H9 (cell line): ENCODE measurements around the gene UBE2L6. TPM values are rescaled to one million over a fixed set of nuclear protein-coding genes. Genes with fewer than 3 reads are reported as not detected.

Experiments used
- DNase-seq: peaks from one replicate; pipeline ENCODE4 v3.0.0-alpha.2; 2017
- H2AFZ ChIP-seq: one replicate; pipeline ENCODE4 v1.6.1; 2013; ENCODE audit warnings: mild to moderate bottlenecking, low read length, control low read depth, moderate library complexity
- H2AK5ac ChIP-seq: 2 replicates; pipeline ENCODE4 v1.6.1; 2013; ENCODE audit warnings: low read length, control low read depth, mixed read lengths; ENCODE audit not compliant: insufficient read length
- H2BK120ac ChIP-seq: one replicate; pipeline ENCODE4 v1.6.1; 2013; ENCODE audit warnings: low read depth, mild to moderate bottlenecking, low read length, control low read depth, inconsistent platforms; ENCODE audit not compliant: poor library complexity, severe bottlenecking
- H2BK12ac ChIP-seq: 2 replicates; pipeline ENCODE4 v1.6.1; 2013; ENCODE audit warnings: low read length, control low read depth, mixed read lengths, low read depth; ENCODE audit not compliant: insufficient read length
- H2BK15ac ChIP-seq: 2 replicates; pipeline ENCODE4 v1.6.1; 2013; ENCODE audit warnings: low read depth, low read length, control low read depth
- H2BK20ac ChIP-seq: one replicate; pipeline ENCODE4 v1.6.1; 2013; ENCODE audit warnings: low read depth, mild to moderate bottlenecking, low read length, control low read depth, inconsistent platforms; ENCODE audit not compliant: poor library complexity, severe bottlenecking
- H2BK5ac ChIP-seq: 2 replicates; pipeline ENCODE4 v1.6.1; 2013; ENCODE audit warnings: low read length, control low read depth, mixed read lengths; ENCODE audit not compliant: insufficient read length
- H3K14ac ChIP-seq: 2 replicates; pipeline ENCODE4 v1.6.1; 2013; ENCODE audit warnings: low read length, control low read depth; ENCODE audit not compliant: insufficient read depth
- H3K18ac ChIP-seq: 2 replicates; pipeline ENCODE4 v1.6.1; 2013; ENCODE audit warnings: low read depth, mild to moderate bottlenecking, mixed read lengths, low read length, control low read depth; ENCODE audit not compliant: insufficient read length
- H3K23ac ChIP-seq: 2 replicates; pipeline ENCODE4 v1.6.1; 2013; ENCODE audit warnings: low read length, control low read depth, mixed read lengths, low read depth; ENCODE audit not compliant: insufficient read length
- H3K23me2 ChIP-seq: 2 replicates; pipeline ENCODE4 v1.6.1; 2013; ENCODE audit warnings: low read depth, mild to moderate bottlenecking, mixed read lengths, low read length, control low read depth; ENCODE audit not compliant: insufficient read length, poor library complexity, severe bottlenecking
- H3K27ac ChIP-seq: 2 replicates; pipeline ENCODE4 v1.5.1; 2013; ENCODE audit warnings: low read length, control low read depth, mixed read lengths, low read depth; ENCODE audit not compliant: insufficient read length
- H3K27me3 ChIP-seq: 2 replicates; pipeline ENCODE4 v1.6.1; 2013; ENCODE audit warnings: low read length, control low read depth, inconsistent platforms; ENCODE audit not compliant: insufficient read depth
- H3K4ac ChIP-seq: 2 replicates; pipeline ENCODE4 v1.6.1; 2013; ENCODE audit warnings: low read depth, mild to moderate bottlenecking, control low read depth, inconsistent platforms, low read length, moderate library complexity
- H3K4me1 ChIP-seq: 2 replicates; pipeline ENCODE4 v1.6.1; 2013; ENCODE audit warnings: low read length, control low read depth, inconsistent platforms; ENCODE audit not compliant: insufficient read depth
- H3K4me2 ChIP-seq: 2 replicates; pipeline ENCODE4 v1.6.1; 2013; ENCODE audit warnings: low read length, control low read depth, mixed read lengths; ENCODE audit not compliant: insufficient read length, insufficient read depth
- H3K56ac ChIP-seq: 2 replicates; pipeline ENCODE4 v1.6.1; 2013; ENCODE audit warnings: low read depth, mild to moderate bottlenecking, mixed read lengths, low read length, control low read depth; ENCODE audit not compliant: insufficient read length
- H3K79me1 ChIP-seq: 2 replicates; pipeline ENCODE4 v1.6.1; 2013; ENCODE audit warnings: low read depth, mild to moderate bottlenecking, moderate library complexity, low read length, control low read depth, inconsistent platforms; ENCODE audit not compliant: insufficient read depth, poor library complexity, severe bottlenecking
- H3K79me2 ChIP-seq: 2 replicates; pipeline ENCODE4 v1.6.1; 2013; ENCODE audit warnings: low read length, control low read depth, inconsistent platforms; ENCODE audit not compliant: insufficient read depth
- H3K9ac ChIP-seq: 2 replicates; pipeline ENCODE4 v1.6.1; 2013; ENCODE audit warnings: low read length, control low read depth, mixed read lengths; ENCODE audit not compliant: insufficient read length; ENCODE audit errors: extremely low read depth
- H3K9me3 ChIP-seq: one replicate; pipeline ENCODE4 v1.6.1; 2013; ENCODE audit warnings: low read depth, low read length, inconsistent platforms; ENCODE audit not compliant: control insufficient read depth
- H3T11ph ChIP-seq: one replicate; pipeline ENCODE4 v1.6.1; 2013; ENCODE audit warnings: mild to moderate bottlenecking, low read length, control low read depth, inconsistent platforms
- H4K20me1 ChIP-seq: one replicate; pipeline ENCODE4 v1.6.1; 2013; ENCODE audit not compliant: control insufficient read depth, insufficient read length, insufficient read depth
- H4K5ac ChIP-seq: 2 replicates; pipeline ENCODE4 v1.6.1; 2013; ENCODE audit warnings: low read depth, mild to moderate bottlenecking, mixed read lengths, low read length, control low read depth; ENCODE audit not compliant: insufficient read length
- H4K8ac ChIP-seq: replicated peaks from 2 replicates; pipeline ENCODE4 v1.6.1; 2013; ENCODE audit warnings: low read length, control low read depth, mixed read lengths, low read depth; ENCODE audit not compliant: insufficient read length
- H4K91ac ChIP-seq: 2 replicates; pipeline ENCODE4 v1.6.1; 2013; ENCODE audit warnings: low read depth, mild to moderate bottlenecking, moderate library complexity, mixed read lengths, low read length, control low read depth; ENCODE audit not compliant: insufficient read length
- H3K27ac Mint-ChIP-seq, 3 experiments: 2 replicates in 2 of 3; 3 replicates in 1 of 3; pipeline ENCODE4 v1.8.0; 2020 to 2021; ENCODE audit warnings: mixed read lengths in 3 of 3, mild to moderate bottlenecking in 1 of 3, moderate library complexity in 1 of 3
- H3K27me3 Mint-ChIP-seq: 2 replicates; pipeline ENCODE4 v1.8.0; 2021; ENCODE audit warnings: low read depth, mild to moderate bottlenecking, moderate library complexity, mixed read lengths
- H3K36me3 Mint-ChIP-seq, 3 experiments: 2 replicates in 2 of 3; 3 replicates in 1 of 3; pipeline ENCODE4 v1.8.0; 2020 to 2021; ENCODE audit warnings: low read depth in 3 of 3, mixed read lengths in 3 of 3; ENCODE audit not compliant: insufficient read depth in 1 of 3
- H3K4me1 Mint-ChIP-seq, 2 experiments: 2 replicates each; pipeline ENCODE4 v1.8.0; 2020; ENCODE audit warnings: mixed read lengths in 2 of 2
- H3K4me3 Mint-ChIP-seq, 2 experiments: 2 replicates in 1 of 2; 3 replicates in 1 of 2; pipeline ENCODE4 v1.8.0; 2020 to 2021; ENCODE audit warnings: mild to moderate bottlenecking in 2 of 2, mixed read lengths in 2 of 2, moderate library complexity in 1 of 2
- H3K9me3 Mint-ChIP-seq, 2 experiments: 2 replicates in 1 of 2; 3 replicates in 1 of 2; pipeline ENCODE4 v1.8.0; 2020; ENCODE audit warnings: mild to moderate bottlenecking in 2 of 2, mixed read lengths in 2 of 2, moderate library complexity in 1 of 2
- CTCF ChIP-seq: fragments of 200-600 bp; sonication (generic); conservative IDR thresholded peaks from 3 replicates; pipeline ENCODE4 v1.8.0; 2021; ENCODE audit warnings: antibody characterized with exemption, mild to moderate bottlenecking
- WGBS: extraction: QIAGEN DNeasy Blood & Tissue Kit; methylation state at CpG from one replicate; pipeline ENCODE4 v1.1.7; 2013; ENCODE audit warnings: missing lambda C conversion rate, low lambda C conversion rate, mixed read lengths; ENCODE audit not compliant: insufficient read length; ENCODE audit errors: extremely low coverage; 5-methylcytosine and 5-hydroxymethylcytosine counted together
- total RNA-seq: library from RNA; stranded (reverse); gene quantifications from 2 replicates; pipeline ENCODE4 v1.2.1, GENCODE V29; 2021

UBE2L6 gene
- total RNA-seq, 1 experiment from 2014 or later: 38.9 TPM

GRCh38 chr11:57530596-57531507 lies 36.6 kb downstream of the UBE2L6 start, which contains the start of gene TIMM10:
Gene TIMM10, minus strand, starts transcription at chr11:57530754. Its CDS starts 565 bp downstream, at chr11:57530189.
- no peak within 1 kb of the TSS for H3K27ac ChIP-seq

More at GRCh38 chr11:57530596-57531507, 36.6 kb downstream of the UBE2L6 start, which contains the start of gene TIMM10:
- Histone ChIP-seq H2BK120ac (no peak within 1 kb of the TSS), H3K18ac (peak within 1 kb of the TSS; percentile 28), H2AK5ac (no peak within 1 kb of the TSS), H2BK5ac (no peak within 1 kb of the TSS), H3K9ac (peak within 1 kb of the TSS; percentile 86), H3K56ac (no peak within 1 kb of the TSS), H3T11ph (no peak within 1 kb of the TSS), H2BK20ac (no peak within 1 kb of the TSS), H3K23me2 (peaks cover 10% of the 10 kb centered on the region), H3K4me1 (no peaks in the 10 kb centered on the region), H3K79me2 (peaks cover 5% of the 10 kb centered on the region; the same call in 1 of the 2 replicates), H3K4ac (no peak within 1 kb of the TSS), H3K79me1 (no peaks in the 10 kb centered on the region), H3K27me3 (no peaks in the 10 kb centered on the region), H3K23ac (no peak within 1 kb of the TSS), H3K4me2 (peak within 1 kb of the TSS; percentile 99), H4K91ac (no peak within 1 kb of the TSS), H2BK15ac (no peak within 1 kb of the TSS), H4K20me1 (no peaks in the 10 kb centered on the region), H4K5ac (no peak within 1 kb of the TSS), H3K9me3 (no peaks in the 10 kb centered on the region), H2BK12ac (no peak within 1 kb of the TSS), H4K8ac (no peak within 1 kb of the TSS), H2AFZ (peak within 1 kb of the TSS; percentile 76), H3K14ac (peak within 1 kb of the TSS; percentile 61; the same call in 1 of the 2 replicates)
- no peaks in the 10 kb centered on the region for H3K9me3 Mint-ChIP-seq
- DNase-seq: peak; percentile 99
- no peak for TF ChIP-seq CTCF
- peak within 1 kb of the TSS; percentile 81 to 89 (median 84) for H3K27ac Mint-ChIP-seq
- no CpG with 5 or more reads among the region's 49 CpGs for WGBS
- H3K27me3 Mint-ChIP-seq: peaks cover 19% of the 10 kb centered on the region
- H3K4me3 Mint-ChIP-seq: peak within 1 kb of the TSS; percentile 90
- peaks cover 16 to 19% of the 10 kb centered on the region in 2 experiments for H3K4me1 Mint-ChIP-seq
- peaks cover 3 to 11% (median 9%) of the 10 kb centered on the region in 3 experiments; a peak in 5 of 7 replicates for H3K36me3 Mint-ChIP-seq
